CD4-positive, alpha-beta T cell treated with Interleukin-12 subunit alpha and Interleukin-12 subunit beta, for 1 hour (primary cell): Measurements from ENCODE around the gene ADGRG1.

Experiments
- DNase-seq: peaks from one replicate; pipeline ENCODE4 v3.0.0-alpha.2; 2020

ADGRG1 gene

DNA sequence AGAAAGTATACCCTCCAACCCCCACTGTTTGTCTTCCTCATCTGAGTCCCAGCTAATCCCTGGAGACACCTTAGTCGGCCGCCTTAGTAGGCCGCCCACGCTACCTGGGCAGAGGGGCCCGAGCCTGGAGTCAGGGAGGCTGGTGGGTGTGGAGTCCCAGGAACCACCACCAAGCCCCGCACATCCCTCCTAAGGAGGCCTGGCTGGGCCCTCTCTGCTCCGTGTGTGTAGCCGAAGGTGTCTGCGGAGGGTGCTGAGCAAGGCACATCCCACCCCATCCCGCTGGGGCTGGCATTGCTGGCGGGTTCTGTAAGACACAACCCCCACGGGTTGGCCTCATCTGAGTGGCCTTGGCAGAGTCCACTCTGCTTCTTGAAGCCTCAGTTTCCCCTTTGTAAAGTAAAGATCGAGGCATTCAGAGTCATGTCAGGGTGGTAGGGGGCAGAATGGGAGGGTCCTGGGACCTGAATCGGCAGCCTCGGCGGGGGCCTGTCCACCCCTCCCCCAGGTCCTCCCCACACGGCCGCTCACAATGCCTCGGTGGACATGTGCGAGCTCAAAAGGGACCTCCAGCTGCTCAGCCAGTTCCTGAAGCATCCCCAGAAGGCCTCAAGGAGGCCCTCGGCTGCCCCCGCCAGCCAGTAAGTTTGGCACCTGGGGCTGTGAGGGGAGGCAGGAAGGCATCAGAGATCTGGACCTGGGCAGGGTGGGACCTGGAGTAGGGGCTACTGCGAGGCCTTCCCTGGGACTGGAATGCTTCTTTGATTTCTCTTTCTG is 24.5 kb downstream of the ADGRG1 start:
- no peak for DNase-seq

DNA sequence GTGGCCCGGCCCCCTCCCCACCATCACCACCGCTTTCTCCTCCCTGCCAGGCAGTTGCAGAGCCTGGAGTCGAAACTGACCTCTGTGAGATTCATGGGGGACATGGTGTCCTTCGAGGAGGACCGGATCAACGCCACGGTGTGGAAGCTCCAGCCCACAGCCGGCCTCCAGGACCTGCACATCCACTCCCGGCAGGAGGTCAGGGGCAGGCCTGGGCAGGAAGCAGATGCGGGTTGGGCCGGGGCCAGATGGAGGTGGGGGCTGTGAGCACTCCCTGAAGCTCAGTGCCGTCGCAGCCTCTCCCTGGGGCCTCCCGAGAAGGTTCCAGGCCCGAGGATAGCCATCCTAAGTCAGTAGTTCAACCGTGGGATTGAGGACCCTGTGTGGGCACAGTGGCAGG is 25.5 kb downstream of the ADGRG1 start:
- DNase-seq: no peak

DNA sequence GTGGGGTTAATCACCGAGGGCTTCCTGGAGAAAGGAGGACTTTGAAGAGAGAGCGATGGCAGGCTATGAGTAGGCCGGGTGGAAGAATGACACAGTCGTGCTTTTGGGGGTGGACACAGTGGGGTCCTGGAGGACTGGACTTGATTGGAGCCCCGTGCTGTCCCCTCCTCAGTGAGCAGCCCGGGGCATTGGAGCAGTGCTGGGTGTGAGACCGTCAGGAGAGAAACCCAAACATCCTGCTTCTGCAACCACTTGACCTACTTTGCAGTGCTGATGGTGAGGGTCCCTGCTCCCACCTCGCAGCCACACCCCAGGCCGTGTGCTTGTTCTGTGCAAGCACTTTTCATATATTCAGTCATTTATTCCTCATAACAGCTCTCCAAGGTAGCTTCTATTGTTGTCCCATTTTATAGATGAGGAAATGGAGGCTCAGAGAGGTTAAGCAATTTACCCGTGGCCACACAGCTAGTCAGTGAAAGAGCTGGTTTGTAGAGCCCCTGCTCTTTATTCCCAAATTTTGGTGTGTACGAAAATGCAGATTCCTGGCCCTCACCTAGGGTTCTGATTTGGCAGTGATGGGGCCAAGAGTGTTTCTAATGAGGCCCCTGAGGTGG is 28.0 kb downstream of the ADGRG1 start:
- DNase-seq: no peak

DNA sequence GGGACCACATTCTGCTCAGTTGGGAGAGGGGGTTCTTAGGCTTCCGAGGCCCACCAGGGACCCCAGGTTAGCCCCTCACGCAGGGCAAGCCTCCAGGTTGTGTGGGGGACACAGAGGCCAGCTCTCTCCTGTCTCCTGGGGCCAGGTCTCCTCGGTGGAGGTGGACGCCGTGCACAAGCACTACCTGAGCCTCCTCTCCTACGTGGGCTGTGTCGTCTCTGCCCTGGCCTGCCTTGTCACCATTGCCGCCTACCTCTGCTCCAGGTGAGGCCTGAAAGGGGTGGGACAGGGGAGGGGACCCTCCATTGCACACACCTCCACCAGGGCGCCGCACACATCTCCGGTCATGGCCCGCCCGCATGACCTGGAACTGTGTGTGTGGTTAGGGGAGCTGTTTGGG is 28.8 kb downstream of the ADGRG1 start:
- no peak for DNase-seq

DNA sequence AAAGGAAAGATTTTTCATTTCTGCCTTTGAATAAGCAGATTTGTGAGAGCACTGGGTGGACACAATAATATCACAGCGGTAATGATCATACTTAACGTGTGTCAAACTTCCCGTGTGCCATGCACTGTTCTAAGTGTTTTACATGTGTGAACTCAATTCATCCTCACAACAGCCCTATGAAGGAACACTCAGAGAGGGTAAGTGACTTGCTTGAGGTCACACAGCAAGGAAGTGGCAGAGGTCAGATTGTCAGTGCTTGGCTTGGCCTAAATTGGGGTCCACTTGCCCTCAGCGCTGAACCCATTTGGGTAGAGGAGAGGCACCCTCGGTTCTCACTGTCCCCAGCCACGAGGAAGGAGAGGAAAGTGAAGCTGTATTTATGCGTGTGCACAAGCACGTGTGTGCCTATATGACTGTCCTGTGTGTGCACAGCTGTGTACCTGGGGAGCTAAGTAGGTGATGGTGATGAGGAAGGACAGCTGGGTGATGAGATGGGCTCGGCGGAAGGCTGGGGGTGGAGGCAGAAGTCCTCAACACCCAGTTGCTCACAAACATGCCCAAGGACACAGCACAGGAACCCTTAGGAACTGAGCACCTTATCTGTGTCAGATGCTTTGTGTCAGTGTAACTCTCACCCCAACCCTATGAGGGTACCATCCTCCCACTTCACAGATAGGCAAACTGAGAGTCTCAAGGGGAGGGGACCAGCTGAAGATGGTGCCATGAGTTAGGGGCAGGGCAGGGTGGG is 29.9 kb downstream of the ADGRG1 start:
- no peak for DNase-seq

DNA sequence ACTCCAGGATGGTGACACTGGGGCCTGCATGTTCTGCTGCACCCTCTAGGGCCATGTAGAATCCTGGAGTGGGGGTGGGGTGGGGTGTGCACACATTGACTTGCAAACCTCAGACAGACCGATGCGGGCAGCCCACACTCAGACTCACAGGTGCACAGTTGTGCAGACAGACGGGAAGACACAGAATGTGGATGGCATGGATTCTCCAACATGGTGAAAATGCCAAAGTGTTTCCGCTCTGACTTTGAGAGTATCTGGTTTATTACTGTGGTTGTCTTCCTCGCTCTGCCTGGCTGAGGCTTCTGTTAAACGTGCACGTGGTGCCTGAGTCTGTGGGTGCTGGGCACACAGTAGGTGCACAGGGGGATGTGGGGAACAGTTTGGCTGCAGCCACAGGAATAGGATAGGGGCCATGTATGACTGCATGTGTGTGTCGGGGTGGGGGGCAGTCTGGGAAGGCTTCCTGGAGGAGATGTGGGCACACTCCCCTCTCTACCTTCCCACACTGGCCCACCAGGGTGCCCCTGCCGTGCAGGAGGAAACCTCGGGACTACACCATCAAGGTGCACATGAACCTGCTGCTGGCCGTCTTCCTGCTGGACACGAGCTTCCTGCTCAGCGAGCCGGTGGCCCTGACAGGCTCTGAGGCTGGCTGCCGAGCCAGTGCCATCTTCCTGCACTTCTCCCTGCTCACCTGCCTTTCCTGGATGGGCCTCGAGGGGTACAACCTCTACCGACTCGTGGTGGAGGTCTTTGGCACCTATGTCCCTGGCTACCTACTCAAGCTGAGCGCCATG is 30.6 kb downstream of the ADGRG1 start:
- DNase-seq: no peak

DNA sequence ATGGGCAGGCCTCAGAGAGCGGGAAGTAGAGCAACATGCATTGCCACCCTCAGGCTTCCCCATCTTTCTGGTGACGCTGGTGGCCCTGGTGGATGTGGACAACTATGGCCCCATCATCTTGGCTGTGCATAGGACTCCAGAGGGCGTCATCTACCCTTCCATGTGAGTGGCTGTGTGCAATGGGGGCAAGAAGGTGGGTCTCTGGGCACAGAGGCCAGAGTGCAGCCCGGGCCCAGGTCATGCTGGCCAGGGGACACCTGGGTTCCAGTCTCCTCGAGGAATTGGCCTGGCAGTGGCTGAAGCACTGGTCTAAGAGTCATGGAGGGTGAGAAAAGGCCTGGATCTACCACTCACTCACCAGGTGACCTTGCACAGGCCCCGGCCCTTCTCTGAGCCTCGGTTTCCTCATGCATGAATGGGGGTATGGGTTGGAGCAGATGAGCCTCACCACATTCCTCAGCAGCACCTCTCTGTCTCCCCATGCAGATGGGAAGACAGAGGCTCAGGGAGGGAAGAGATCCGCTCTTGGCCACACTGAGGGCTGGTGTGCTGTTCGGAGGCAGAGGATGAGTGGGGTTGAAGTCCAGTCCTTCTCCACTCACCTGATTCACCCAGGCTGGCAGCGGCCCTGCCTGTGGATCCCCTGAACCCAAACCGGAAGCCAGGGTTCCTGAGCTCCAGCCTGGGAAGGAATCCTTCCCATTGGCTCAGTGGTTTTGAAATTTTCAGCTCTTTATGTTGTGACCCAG is 32.5 kb downstream of the ADGRG1 start:
- no peak for DNase-seq

DNA sequence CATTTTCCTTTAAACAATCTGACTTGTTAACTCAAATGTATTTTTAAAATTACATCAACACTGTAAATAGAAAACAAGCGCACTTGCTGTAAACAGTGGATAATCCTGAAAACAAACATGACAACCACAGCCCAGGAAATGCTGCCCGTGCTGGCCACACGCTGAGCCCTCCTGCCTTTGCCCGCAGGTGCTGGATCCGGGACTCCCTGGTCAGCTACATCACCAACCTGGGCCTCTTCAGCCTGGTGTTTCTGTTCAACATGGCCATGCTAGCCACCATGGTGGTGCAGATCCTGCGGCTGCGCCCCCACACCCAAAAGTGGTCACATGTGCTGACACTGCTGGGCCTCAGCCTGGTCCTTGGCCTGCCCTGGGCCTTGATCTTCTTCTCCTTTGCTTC is 33.1 kb downstream of the ADGRG1 start:
- no peak for DNase-seq

DNA sequence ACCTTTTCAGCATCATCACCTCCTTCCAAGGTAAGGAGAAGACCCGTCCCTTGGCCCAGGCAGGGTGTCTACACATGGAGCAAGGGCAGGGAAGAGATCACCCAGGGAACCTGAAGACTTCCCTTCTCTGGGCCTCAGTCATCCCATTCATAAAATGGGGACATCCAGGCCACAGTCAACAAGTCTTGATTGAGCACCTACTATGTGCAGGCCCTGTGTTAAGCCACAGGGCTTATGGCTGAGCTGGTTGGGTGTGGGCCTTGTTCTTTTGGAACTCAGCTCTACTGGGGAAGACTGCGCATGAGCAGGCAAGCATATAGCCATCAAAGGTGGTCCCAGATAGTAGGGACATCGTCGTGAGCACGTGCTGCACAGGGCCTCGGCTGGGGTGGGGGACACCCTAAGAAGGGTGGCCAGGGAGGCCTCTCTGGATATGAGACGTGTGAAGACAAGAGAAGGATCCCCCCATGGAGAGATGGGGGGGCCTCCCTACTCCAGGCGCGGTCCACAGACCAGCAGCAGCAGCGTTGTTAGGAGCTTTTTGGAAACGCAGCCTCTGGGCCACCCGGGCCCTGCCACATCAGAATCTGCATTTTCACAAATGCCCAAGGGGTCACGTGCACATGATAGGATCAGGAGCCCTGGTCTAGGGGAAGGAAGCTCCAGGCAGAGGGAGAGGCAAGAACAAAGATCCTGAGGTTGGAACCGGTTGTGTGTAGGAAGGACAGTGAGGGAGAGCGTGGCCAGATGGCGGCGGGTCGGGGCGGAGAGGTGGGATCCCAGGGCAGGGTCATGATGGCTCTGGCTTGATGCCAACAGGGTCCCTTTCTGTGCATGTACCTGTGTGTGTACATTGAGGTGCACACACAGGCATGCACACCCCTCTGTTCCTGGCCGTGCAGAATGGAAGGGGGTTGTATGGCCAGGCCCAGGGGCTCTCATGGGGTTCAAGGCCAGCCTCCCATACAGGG is 33.8 kb downstream of the ADGRG1 start:
- DNase-seq: no peak

DNA sequence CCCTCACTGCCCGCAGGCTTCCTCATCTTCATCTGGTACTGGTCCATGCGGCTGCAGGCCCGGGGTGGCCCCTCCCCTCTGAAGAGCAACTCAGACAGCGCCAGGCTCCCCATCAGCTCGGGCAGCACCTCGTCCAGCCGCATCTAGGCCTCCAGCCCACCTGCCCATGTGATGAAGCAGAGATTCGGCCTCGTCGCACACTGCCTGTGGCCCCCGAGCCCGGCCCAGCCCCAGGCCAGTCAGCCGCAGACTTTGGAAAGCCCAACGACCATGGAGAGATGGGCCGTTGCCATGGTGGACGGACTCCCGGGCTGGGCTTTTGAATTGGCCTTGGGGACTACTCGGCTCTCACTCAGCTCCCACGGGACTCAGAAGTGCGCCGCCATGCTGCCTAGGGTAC is 35.0 kb downstream of the ADGRG1 start:
- DNase-seq: no peak

DNA sequence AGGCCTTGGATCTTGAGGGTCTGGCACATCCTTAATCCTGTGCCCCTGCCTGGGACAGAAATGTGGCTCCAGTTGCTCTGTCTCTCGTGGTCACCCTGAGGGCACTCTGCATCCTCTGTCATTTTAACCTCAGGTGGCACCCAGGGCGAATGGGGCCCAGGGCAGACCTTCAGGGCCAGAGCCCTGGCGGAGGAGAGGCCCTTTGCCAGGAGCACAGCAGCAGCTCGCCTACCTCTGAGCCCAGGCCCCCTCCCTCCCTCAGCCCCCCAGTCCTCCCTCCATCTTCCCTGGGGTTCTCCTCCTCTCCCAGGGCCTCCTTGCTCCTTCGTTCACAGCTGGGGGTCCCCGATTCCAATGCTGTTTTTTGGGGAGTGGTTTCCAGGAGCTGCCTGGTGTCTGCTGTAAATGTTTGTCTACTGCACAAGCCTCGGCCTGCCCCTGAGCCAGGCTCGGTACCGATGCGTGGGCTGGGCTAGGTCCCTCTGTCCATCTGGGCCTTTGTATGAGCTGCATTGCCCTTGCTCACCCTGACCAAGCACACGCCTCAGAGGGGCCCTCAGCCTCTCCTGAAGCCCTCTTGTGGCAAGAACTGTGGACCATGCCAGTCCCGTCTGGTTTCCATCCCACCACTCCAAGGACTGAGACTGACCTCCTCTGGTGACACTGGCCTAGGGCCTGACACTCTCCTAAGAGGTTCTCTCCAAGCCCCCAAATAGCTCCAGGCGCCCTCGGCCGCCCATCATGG is 35.7 kb downstream of the ADGRG1 start:
- no peak for DNase-seq

DNA sequence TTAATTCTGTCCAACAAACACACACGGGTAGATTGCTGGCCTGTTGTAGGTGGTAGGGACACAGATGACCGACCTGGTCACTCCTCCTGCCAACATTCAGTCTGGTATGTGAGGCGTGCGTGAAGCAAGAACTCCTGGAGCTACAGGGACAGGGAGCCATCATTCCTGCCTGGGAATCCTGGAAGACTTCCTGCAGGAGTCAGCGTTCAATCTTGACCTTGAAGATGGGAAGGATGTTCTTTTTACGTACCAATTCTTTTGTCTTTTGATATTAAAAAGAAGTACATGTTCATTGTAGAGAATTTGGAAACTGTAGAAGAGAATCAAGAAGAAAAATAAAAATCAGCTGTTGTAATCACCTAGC is 36.2 kb downstream of the ADGRG1 start:
- no peak for DNase-seq

DNA sequence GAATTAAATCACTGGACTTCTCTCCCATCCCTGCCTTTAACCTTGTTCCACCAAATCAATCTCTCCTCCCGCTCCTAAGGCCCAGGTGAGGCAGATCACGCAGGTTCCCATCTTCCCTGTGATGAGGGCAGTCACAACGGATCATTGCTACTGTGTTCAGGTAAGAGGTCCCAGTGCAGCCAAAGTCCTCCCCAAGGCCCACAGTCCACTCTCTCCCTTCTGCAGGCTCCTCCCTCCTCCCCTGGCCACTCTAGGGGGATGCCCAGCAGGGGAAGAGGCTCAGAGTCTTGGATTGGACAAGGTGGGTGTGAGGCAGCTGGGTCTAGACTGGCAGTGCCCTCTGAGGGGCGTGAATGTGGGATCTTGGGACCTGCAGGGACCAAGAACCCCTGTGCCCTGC is 37.1 kb downstream of the ADGRG1 start:
- DNase-seq: no peak

DNA sequence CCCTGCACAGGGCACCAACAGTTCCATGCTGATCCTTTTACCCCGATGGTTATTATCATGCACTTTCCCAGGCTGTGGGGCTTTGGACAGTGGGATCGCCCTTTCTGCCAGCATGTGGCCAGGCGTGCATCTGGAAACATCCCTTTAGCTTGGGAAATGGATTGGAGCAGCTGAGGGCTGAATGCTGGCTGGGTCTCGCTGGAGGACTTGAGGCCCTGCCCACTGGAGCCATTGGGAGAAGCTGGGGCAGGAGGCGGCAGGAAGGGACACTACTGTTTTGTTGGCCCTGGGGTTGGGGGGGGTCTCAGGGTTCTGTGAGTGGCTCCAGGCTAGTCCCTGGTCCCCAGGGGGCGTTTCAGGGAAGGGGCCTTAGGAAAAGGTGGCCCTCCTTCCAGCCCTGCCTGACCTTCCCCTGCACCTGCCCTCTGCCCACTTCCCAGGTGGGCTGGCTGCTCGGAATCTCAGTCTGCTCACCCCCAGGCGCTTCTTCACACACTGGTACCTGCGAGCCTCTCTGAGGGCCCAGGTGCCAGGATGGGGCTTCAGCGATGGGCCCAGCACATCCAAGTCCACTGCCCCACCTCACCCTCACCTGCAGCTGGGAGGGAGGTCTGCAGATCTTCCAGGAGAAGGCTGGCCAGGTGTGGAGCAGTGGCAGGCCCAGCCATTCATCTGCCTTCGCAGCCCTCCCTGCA is 38.1 kb downstream of the ADGRG1 start:
- no peak for DNase-seq

DNA sequence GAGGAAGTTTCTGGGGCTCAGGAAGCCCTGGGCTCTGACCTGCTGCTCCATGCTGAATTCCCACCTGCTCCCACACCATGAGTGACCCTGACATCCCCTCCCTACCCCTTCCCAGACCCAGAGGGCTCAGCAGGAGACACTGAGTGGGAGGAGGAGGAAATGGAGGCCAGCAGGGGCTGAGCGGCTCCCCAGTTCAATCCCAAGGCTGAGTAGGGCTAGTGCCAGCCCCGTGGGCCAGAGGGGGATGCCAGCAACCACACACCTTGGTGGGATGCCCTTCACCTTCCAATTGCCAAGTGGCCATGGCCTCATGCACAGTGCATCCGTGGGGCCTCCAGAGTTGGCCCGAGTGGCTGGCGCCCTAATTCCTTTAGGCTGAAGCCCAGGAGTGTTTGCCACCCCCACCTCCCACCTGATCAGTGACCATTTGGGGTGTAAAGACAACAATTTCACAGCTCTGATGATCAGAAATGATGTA is 38.7 kb downstream of the ADGRG1 start:
- no peak for DNase-seq

DNA sequence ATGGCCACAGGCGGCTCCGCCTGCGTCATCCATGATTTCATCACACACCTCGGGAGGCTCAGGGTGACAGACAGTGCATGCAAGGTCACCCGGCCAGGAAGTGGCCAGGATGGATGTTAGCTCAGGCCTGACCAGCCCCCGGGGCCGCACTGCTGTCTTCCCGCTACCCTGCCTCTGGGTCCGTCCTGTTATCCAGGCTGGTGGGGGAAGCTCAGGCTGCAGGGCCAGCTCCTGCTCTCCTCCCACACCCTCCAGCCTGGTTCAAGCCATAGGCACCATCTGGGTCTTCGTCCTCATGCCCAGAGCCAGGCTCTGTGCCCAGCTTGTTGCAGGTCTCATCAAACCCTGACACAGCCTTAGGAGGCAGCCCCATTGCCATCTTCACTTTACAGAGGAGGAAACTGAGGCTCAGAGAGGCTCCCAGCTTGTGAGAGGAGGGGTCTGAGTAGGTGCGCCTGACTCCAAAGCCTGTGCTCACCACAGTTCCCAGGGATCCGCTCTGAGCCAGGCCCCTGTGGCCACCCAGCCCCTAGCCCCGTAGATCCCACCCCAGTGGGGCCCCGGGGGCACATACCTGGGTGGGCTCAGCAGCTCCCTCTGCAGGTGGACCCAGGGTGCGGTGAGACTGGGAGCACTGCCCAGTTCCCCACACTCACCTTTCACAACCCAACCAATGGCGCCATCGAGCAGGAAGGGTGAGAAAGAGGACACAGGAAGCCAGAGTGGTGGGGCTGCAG is 39.3 kb downstream of the ADGRG1 start:
- peak; percentile 20 for DNase-seq

DNA sequence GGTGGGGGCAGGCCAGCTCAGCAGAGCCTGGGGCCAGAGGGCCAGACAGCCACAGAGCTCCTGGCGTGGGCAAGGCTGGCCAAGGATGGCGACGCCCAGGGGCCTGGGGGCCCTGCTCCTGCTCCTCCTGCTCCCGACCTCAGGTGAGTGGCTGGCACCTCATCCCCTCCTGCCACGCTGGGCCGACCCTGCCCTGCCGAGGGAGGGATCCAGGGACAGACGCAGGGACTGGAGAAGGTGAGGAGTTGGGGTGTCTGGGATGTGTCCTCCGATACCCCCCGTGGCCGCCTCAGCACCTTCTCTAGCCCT is 39.8 kb downstream of the ADGRG1 start, which contains the start of gene ADGRG3:
Gene ADGRG3 (plus strand): TSS at position 44 of the 309 bp plus-strand sequence. CDS start 42 bp downstream, at position 86.
- DNase-seq: no peak

DNA sequence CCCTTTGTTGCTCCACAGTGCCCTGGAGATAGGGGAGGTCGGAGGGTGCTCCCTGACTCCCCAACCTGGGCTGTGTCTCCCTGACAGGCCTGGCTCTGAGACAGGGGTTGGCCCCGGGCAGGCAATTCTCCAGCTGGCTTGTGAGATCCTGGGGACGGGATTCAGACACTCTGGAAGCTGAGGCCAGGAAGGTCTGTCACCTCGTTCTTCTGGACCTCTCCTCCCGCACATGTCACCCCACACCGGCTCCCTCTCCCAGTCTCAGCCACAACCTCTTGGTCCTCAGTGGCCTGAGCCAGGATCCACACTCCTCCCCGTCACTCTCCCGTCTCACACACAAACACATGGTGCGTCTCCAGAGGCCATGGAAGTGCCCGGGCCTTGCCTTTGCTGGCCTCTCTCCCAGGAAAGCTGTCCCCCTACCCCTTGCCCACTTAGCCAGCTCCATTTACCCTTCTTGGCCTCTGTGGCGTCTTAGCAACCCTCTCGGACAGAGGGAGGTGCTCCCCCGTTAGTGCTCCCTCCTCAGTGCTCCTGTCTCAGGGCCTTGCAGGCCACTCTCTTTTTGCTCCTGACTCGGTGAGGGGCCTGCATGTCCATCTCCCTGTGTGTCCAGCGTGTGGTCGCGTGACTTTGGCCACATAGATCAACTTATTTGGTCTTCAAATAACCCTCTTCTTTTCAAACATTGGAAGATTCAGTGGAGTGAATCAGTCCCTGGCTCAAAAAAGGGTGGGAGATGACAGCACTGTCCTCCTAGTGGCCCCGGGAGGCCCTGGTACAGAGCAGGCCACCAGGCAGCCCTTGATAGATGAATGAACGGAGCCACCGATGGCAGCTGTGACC is 40.4 kb downstream of the ADGRG1 start:
- no peak for DNase-seq
